AG09319 (cell line): ENCODE measurements around the gene TYW5.

Source experiments
- DNase-seq: peaks from one replicate; pipeline ENCODE4 v3.0.0-alpha.2; 2010; ENCODE audit warnings: low read depth; ENCODE audit errors: extremely low read depth
- TF ChIP-seq, protein P1 (sequence below): IDR thresholded peaks from 2 replicates; pipeline ENCODE4 v1.5.1; 2011; ENCODE audit warnings: low read depth, mild to moderate bottlenecking, inconsistent platforms, low read length, moderate library complexity

The TYW5 gene

DNA sequence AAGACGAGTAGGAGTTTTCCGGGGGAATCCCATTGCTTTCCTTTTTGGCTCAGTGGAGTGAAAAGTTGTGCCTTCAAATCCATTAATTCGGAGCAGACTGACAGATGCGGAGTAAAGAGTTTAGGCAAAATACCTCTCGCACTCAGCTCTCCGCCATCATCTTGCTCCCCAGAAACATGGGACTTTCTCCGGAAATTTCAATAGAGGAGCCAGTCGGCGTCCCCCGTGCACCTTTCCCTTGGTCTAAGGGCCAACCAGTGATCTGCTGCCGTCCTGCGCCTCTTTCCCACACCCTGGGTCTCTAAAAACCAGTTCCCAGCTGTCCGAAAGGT, 318 bp downstream of the TYW5 start:
- TF ChIP-seq, protein P1, sequence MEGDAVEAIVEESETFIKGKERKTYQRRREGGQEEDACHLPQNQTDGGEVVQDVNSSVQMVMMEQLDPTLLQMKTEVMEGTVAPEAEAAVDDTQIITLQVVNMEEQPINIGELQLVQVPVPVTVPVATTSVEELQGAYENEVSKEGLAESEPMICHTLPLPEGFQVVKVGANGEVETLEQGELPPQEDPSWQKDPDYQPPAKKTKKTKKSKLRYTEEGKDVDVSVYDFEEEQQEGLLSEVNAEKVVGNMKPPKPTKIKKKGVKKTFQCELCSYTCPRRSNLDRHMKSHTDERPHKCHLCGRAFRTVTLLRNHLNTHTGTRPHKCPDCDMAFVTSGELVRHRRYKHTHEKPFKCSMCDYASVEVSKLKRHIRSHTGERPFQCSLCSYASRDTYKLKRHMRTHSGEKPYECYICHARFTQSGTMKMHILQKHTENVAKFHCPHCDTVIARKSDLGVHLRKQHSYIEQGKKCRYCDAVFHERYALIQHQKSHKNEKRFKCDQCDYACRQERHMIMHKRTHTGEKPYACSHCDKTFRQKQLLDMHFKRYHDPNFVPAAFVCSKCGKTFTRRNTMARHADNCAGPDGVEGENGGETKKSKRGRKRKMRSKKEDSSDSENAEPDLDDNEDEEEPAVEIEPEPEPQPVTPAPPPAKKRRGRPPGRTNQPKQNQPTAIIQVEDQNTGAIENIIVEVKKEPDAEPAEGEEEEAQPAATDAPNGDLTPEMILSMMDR, result no peak
- DNase-seq, result no peak

DNA sequence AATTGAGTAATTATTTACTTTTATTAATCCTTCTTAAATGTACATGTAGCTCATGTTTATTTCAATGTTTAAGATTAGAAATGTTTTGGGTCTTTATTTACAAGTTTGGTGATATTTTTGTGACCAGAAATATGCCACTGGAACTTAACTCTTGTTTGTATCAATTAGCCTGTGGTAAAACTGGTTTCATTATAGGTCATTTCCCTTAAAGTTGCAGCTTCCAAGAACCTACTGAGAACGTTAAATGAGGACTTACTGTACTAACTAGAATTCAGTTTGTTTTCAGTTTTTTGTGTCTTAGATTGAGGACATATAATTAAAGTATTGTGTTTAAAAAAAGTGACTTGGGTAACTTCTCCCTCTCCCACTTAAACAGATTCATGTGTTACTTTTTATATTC, 4.3 kb downstream of the TYW5 start:
- TF ChIP-seq, protein P1, result no peak
- no peak for DNase-seq

DNA sequence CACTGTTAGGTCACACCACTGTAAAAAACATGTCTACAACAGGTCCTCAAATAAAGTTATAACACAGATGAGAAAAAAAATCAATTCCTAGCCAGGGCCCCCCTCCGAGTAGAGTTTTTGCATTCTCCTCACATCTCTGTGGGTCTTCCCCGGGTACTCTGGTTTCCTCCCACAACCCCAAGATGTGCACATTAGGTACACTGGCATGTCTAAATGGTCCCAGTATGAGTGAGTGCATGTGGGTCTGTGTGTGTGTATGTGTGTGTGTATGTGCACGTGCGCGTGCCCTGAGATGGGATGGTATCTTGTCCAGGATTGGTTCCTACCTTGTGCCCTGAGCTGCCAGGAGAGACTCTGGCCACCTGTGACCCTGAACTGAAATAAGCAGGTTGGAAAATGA, 4.9 kb downstream of the TYW5 start:
- TF ChIP-seq, protein P1, result no peak

DNA sequence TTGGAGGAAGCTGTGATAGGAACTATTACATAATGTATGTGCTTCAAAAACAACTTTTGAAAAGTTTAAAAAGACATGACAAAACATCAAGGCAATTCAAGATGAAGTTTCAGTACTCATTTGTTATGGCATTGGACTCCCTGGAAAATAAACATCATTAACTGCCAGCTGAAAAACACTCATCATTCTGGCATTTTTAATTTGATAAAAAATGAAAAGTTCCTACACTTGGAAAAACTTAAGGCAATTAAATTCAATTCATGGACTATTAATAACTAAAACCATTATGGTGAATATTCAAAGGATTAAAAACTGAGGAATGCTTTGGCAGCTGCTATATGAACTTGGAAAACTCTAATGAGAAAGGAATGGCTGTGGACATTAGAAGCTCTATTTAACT, 8.5 kb downstream of the TYW5 start:
- TF ChIP-seq, protein P1, result no peak
- no peak for DNase-seq

More for the DNA sequence above, 4.9 kb downstream of the TYW5 start:
- no peak for DNase-seq

DNA sequence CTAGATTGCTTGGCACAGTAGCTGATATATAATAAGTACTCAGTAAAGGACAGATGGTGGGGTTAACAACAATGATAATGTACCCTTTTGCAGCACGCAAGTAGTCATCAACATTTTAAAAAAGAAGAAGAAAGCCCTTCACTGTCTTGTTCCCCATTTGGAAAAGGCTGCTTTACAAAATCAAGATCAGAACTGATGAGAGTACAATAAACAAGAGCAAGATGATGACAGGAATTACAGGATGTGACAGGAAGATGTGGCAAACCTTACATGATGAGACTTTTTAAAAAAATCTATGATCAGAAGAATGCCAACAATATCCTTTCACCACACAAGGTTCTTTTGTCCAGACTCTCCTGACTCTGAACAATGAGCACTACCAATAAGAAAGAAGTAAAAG, 9.1 kb downstream of the TYW5 start:
- TF ChIP-seq, protein P1, result no peak
- no peak for DNase-seq

DNA sequence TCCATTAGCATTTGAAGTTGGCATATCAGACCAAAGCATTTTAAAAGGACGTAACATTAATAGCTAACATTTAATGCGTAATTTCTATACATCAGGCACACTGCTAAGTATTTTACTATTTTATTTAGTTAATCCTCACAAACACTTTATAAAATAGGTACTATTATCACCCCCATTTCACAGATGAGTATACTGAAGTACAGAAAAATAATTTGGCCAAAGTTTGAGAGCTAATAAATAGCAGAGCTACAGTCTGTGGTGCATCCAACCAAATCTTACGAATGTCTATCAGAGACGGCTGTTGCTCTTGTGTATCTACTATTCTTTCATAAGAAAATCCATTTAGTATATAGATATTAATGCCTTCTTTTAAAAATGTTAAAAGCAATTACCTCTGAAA, 11.9 kb downstream of the TYW5 start:
- TF ChIP-seq, protein P1, result no peak
- no peak for DNase-seq

DNA sequence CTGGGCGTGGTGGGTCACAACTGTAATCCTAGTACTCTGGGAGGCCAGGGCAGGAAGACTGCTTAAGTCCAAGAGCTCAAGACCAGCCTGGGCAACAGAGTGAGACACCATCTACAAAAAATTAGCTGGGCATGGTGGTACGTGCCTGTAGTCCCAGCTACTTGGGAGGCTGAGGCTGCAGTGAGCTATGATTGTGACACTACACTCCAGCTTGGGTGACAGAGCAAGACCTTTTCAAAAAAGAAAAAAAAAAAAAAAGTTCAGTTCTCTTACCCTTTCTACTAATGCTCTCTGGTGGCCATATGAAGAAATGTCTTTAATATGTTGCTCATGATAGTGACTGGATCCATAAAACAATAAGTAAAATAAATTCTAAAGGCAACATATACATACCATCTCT, 14.9 kb downstream of the TYW5 start:
- no peak for DNase-seq
- TF ChIP-seq, protein P1, result 0 out of 2 replicates have a peak, but pooled peaks have one; percentile 9

DNA sequence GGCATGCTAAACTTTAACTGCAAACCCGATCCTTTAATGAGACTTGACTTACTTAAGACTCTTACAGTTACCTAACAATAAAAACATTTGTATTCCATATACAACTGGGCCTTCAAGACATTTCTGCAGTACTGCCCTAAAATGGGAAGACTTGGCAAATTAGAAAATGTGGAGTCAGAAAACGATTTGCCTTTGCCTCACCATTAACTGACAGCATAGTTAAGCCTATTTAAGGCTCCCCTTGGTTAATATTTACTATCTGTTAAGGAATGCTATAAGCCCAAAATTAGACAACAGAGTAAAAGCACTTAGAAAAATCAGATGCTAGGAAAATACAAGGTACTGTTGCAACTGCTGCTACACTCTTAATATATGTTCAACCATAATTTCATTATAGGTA, 18.7 kb downstream of the TYW5 start:
- no peak for DNase-seq
- TF ChIP-seq, protein P1, result no peak
